Measurements from ENCODE around the gene MSN.
A peak's percentile ranks its signal among the peaks of the same experiment; 100 is the strongest.

The MSN gene

DNA sequence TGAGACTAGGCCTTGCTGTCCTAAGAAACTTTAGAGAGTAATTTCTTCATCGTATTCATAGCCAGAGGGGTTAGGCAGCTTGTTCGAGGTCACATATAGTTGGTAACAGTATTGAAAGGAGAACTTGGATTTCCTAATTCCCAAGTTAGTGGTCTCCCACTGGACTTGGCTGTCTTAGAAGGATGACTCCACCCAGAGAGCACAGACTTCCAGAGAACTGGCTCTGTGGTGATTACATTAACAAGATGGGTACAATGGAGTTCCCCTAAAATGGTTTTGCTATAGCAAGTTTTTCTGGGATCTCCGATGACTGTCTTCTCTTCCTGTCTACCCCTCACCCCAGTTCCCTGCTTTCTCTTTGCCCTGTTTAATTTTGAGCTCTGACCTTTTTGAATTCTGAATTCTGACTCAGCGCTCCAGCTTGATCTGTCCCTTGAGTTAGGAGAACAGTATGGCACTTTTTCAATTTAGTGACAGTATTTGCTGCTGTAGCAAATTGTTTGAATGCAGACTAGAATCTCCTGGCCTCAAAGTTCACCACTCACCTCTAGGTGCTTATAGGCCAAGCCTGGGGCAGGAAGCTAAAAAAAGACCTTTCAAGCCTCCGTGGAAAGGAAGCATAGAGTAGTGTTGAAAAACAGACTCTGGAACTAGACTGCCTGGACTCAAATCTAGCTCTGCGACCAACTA lies 6.9 kb downstream of the MSN start:
- DNase-seq = peak; percentile 58

DNA sequence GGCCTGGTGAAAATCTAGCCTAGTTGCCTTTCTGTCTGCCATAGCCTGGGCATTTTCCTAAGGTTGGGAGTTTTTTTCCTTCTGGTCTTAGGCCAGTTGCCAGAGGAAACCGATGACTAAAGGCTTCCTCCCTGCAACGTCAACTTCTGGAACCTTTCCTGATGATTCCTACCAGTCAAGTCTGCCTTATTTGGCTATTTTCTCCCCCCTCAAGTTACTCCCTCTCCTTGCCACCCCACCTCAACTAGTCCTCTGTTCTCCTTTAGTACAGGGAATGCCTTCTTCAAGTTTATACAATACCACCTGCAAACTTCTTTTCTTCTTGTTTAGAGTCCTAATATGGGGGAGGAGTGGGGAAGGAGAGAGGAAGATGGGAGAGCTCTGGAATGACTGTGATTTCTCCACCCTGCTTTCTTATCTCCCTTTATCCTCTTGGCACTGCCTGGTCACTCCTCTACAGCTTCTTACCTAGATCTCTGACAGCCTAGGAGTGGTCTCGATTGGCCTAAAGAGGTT lies 10.6 kb downstream of the MSN start:
- DNase-seq = peak; percentile 90

DNA sequence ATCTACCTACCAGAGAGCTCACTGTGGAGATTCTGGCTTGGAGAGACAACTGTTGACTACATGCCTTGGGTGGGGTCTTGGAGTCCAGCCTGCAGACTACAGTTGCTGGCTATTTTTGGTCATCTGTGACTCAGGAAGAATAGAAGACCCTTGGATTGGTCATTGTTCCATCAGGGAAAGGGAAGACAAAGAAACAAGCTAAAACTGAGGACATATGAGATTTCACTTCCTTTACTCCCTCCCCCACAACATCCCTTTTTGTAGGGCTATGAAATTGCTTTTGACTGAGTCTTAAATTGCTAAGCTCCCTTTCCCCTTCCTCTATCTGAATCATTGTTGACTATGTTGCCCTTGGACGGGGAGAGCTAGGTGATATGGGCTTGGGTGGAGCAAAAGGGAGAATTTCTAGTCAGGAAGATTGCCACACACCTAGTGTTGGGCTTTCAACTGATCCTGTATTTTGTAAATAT lies 11.7 kb downstream of the MSN start:
- peak; percentile 75 for DNase-seq

DNA sequence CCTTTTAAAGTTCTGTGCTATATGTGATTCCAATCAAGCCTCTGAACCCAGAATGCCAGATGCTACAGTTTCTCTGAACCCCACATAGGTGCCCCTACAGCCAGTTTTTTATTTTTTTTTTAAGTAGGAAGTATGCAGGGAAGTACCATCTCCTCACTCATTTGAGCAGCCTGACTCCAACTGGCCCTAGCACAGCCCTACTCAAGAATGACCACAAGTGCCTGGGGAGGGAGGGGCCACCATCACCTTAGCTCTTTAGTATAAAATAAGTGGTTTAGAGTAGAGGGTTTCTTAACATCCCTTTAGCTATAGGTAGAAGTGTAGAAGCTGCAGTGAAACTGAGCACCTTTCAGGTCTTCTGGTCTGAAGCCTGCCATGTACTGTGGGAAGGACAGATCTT lies 14.4 kb downstream of the MSN start:
- DNase-seq = no peak

DNA sequence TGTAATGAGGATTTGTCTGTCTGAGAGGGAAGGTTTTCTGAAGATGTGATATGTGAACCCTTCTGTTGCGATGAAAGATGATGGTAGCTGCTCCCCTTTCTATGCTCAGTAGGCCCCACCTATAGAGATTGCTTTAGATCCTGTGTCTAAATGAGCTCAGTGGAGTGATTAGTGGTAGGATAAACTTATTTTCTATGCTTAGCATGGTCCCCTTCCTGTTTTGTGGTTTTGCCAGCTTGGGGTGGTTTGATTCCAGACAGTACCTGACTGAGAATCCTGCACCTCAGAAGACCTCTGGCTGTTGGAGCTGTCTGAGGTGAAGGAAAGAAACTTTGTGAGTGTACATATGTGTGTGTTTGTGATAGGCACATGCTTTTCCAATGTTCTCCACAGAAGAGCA lies 17.7 kb downstream of the MSN start:
- no peak for DNase-seq

DNA sequence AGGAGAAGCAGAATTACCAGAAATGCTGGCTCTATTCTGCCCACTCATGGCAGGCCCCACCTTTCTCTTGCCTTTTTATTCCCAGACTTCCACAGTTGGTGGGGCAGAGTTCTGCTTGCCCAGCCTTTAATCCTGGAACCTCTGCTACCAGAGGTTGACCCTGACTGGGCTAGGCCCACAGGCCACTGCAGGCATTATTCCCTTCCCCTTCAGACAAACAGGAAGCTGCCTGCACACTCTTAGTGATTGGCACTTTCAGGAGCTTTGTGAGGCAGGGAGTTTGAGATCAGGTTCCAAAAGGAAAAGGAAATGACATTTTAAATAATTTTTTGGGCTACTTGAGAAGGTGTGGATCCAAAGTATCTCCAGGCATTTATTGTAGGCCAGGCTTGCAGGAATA lies 18.8 kb downstream of the MSN start:
- DNase-seq = no peak

DNA sequence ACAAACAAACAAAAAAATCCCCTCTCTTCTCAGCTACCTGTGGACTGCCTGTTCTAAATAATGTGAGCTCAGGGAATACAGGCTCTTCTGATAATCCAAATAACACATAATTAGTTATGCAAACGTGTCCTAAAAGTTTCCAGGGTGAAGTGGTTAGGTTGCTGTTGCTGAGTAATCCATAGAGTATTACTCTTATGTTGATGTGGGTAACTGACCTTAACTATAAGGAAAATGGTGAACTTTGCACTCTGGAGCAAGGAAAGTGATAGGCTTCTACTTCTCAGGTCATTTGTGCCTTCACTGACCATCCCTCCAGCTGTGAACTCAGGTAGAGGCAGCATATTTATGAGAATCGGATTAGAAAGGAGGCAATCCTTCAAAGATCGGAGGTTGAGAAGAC lies 19.9 kb downstream of the MSN start:
- DNase-seq = no peak

DNA sequence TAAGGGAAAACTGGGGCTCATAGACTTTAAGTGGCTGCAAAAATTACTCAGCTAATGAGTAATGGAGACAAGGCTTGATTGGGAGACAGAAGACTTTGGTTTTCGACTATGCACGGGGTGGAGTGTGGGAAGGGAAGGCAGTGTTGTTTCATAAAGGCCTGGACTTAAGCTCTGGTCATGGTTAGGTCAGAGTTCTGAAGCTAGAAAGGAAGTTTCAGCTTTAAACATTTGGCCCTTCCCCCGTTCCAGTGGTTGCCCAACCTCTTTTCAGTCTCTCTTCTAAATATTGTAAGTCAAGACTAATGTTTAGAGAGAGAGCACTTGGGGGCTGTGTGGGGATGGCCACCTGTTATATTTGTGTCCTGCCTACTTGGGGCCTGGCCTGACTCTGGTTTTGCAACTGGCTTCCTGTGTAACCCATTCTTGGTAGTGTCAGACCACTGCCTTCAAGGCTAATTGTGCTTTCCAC lies 21.0 kb downstream of the MSN start:
- peak; percentile 75 for DNase-seq

DNA sequence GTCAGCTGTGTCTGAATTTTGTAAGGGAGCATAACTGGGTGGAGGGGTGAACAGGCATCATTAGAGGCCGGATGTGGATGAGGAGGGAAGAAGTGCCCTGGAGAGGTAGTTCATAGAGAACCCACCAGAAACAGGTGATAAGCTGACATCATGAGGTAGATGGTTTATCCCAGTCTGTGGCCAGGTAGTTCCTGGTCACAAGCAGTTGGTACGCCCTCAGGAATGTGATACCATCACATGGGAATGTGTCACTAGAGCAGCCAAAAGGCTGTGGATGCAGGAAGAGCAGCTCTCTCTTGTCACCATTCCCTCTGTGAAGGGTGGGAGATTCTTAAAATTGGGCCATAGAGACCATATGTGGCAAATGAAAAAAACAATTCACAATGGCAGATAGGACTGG lies 21.9 kb downstream of the MSN start:
- no peak for DNase-seq

DNA sequence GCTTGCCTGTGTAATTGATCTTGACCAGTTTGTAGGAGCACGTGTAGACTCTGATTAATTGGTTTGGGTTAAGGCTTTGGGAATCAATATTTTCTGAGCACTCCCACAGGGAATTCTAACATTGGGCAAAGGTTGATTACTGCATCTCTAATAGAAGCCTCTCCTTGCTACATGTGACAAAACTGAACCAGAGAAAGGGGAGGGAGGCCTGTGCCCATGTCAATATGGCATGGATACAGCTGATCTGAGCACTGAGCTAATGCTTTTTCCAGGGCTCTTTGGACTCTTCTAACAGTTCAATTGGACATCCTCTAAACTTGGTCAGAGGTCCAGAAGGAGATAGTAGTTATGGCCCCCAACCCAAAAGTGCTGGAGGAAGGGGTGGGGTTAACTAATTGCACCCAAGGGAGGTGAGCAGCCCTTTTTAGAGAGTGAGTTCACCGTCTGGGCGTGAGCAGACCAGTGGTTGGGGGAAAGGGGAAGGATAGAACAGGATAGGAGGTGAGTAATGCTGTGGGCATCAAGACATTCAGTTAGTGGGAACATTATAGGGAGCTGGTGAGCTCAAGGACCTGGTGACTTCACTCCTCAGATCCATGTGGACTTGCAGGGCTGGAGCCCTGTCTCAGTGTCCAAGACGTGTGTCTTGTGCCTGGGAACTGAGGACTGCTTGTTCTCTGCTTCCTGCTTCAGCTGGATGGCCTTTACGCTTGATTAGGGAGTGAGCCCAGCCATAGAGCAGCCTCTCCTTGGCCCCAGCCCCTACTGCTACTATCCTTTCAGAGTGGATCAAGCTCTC lies 22.8 kb downstream of the MSN start:
- peak; percentile 79 for DNase-seq

DNA sequence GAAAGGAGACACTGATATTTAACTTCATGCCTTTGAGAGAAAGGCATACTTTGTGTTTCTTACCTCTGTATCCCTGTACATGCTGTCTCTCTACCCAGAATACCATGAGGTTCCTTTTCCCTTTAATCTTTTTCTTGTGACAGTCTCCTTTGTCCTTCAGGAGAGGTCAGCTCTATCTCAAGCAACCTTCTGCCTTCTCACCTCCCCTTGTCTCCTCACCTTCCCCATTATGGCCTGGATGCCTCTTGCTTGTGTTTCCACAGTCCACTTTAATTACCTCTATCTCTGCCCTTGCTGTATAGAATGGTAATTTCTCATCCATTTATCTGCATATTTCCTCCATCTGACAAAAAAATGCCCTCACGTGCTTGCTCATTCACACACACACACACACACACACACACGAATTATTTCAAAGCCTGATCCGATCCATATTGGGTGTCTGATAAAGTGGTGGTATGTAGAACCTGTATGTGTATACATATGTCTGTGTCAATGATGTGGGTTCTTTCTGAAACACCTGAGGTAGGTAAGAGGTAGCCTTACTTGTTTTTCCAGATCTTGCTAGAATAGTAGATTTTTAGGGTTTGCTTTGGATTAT lies 28.5 kb downstream of the MSN start:
- no peak for DNase-seq

DNA sequence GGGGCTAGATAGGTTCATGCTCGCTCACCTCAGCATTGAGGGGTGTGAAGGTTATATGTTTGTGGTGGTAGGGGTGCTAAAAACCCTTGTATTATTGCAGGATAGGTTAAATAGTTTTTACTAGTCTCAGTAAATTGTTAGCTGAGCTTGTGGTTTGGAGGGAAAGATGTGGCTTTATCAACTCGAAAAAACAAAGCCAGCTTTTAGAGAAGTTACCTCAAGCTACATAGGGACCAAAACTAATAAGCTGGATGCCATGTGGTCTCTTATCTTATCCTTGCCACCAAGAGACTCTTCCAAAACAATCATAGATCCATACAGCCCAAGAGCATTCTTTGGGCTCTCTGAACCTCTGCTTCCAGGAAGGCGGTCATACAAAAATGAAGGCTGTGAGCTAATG lies 29.2 kb downstream of the MSN start:
- no peak for DNase-seq

DNA sequence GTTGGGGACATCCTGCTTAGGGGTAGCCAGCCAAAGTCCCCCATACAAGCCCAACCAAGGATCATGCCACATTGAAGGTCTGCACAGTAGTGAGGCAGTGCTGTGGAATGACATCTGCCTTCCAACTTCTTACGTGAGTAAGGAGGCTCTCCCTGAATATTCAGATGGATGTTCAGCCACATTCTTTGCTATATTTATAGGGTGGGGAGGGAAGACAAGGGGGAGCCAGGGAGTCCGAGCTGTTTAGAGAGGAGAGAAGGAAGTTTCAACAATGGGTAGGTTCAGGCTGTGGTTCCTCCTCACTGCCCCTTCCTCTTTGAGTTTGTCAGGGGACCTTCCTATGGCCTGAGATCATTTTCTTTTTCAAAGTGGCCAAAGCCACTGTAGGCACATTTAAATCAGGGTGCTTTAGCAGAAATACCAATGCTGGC lies 29.8 kb downstream of the MSN start:
- peak; percentile 63 for DNase-seq

DNA sequence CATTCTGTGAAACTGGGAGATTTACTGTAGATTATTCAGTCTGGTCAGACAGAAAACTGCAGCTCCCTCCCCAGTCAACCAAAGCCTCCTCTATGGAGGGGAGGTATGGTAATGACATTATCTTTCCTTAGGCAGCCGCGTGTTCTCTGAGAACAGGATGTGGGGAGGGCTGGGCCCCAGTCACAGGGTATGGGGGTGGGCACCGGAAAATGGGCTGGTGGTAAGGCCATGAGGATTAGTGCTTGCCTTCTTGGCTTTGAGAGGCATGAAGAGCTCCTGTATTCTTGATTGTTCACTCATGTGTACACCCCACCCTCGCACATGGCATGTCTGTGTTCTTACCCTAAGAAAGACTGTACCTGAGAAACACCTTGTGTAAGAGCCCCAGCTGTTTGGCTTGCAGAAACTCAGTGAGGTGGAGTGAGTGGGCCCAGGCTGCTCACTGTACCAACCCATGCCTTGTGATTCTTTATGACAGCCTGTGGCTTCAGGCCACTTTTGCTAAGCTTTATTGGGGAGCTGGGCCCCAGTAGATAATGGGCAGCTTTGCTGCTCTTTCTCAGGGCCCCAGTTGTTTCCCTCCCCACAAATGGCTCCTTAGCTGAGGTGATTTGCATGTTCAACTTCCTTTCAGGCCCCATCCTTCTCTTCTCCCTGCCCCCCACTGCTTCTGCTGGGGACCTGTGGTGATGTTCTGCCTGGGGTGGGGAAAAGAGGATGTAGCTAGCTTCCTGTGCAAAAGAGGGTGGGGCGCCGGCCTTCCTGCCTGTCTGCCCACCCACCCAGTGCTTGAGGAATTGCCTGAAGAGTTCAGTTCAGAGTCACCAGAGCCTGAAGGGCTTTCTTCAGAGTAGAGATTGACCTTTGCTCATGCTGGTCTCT lies 30.7 kb downstream of the MSN start:
- no peak for DNase-seq

DNA sequence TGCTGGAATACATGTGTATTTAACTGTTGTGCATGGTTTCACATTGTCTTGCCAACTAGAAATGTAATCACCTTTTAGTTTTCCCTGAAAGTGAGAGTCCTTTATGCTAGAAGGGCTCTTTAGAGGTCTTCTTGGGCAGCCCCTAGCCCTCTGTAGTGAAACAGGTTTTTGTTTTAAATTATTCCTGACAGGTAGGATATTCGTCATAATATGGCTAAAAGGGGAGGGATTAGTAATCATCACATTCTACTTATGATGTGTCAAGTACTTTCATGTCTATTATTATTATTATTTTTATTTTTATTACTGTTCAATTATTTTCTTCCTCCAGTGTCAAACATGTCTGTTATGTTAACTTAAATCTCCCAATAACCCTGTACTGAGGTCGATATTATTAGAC lies 35.5 kb downstream of the MSN start:
- DNase-seq = no peak

DNA sequence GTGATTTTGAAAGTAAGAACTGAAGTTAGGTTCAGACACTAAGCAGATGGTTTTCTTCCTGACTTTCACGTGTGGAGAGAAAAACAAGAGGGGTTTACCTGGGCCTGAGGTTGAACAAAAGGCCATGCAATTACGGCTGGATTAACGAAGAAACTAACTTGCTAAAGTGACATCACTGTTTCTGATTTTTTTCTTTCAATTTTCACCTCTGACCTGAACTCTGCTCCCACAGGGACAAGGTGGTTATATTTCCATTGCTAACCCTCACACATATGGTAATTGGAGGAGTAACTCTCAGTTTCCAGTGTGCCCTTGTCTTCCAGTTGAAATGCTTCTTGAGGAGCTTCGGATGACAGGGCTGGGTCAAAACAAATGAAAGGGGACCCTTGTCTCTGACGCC lies 38.0 kb downstream of the MSN start:
- no peak for DNase-seq

DNA sequence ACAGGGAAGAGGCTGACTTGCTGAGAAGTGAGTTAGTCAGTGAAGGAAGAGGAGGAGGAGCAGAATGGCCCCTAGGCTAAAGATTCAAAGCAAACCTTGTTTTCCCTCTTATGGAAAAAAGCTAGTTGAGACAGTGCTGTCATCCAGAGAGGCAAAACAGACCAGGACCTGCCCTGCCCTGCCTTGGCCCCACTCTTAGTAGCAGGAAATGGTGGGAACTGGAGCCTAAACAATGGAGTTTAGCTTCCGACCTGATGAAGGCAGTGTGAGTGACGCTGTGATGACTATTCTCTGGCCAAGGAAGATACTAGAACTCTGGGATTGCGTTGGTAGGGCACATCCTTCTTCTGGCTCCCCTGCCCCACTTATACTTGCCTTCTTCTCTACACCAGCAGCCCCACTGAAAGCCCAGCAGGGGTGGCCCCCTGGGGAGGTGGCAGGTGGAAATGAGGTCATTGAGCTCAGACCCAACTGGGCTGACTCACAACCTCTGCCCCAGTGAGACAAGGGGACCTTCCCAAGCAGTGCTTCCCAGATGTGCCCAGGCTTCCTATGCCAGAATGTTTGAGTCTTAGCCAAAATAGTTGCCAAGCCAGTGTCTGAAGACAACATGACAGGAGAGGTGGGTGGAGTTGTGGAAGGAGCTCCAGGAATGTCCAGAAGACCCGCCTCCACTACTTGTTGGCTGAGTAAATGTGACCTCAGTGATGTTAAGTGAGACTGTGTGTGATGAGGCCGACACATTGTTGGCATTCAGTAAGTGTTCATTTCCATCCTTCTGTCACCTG lies 38.8 kb downstream of the MSN start:
- DNase-seq = peak; percentile 68

DNA sequence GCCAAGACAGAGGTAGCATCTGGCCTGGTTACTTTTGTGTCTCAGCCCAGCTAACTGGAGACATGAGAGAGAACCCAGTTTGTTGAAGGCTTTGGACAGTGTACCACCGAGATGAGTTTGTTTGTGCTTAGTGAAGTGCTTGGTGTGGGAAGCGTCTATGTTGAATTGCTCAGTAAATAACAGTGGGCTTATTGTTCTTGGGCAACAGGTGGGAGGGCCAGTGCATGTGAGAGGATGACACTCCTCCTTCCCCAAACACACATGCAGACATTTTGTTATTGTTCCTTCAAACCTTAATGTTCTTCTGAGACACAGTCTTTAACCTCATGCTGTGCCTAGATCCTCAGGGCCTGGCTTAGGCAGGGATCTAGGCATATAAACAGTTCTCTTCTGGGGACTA lies 39.7 kb downstream of the MSN start:
- DNase-seq = no peak

DNA sequence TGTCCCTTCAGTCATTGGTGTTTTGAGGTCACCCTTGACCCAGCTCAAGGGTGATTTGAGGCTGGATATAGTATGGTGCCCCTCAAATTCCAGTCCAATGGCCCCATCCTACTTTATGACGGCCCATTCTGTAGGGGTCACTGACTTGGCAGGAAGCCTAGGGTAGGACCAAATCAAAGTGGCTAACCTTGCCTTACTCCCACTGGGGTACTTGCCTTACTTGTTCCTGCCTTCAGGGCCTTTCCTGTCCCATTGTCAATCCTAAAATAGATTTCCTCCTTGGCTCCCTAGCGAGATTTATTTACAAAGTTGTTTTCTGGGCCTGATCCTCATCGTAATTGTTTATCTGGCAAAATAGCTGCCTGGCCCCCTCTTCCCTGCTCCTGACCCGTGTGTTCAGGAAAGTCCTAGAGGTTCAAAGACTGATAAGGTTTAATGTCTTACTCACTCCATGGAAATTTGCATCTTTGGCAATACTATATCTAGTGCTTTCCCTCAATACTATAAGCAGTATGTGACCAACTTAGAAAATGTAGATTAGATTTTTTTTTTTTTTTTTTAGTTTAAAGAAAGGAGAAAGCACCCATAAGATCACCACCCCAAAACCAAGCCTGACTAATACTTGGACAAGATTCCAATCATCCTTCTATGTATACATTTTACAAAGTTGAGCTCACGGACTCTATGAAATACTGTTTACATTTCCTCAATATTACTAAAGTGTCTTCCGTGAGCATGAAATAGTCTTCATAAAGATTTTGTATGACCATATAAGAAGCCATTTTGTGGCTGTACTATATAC lies 44.8 kb downstream of the MSN start:
- DNase-seq = peak; percentile 46

DNA sequence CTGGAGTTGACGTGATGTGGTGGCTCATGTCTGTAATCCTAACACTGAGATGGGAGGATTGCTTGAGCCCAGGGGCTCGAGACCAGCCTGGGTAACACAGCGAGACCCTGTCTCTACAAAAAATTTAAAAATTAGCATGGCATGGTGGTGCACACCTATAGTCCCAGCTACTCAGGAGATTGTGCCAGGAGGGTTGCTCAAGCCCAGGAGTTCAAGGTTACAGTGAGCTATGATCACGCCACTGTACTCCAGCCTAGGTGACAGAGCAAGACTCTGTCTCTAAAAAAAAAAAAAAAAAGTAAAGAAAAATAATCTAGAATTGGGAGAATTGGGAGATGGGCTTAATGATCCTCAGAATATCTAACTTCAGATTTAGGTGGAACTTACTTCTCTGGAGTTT lies 51.1 kb downstream of the MSN start:
- no peak for DNase-seq

DNA sequence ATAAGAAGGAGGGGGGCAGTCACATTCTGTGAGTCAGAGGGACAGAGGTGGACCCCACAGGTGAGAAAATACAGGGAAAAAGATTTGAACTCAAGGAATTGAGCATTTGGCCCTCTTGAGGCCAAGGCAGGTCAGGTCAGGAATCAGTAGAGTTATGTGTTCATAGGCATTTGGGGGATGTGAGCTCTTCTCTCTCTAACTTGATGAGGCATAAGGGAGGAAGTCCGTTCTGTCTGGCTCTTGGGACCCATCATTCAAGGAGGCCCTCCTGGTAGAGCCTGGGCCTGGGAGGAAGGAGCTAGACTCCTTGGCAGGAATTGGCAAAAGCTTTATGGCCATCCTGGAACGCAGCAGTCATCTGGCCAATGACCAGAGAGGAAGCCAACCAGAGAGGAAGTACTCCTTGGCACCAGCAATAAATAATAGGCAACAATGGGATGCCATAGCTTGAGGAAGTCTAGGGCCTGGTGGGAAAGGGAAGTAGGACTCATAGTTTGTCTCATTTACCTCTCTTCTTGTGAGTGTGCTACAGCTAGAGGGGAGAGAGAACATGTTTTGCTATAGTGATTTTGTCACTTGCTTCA lies 53.0 kb downstream of the MSN start:
- DNase-seq = no peak
